ENCODE results near the gene IFI30. TPM values are rescaled to one million over a fixed set of nuclear protein-coding genes. Genes with fewer than 3 reads are reported as not detected.
"Not testable (repeated sequence)": the region's sequence is repeated elsewhere in the genome, so short reads cannot be mapped to it uniquely, and the experiment has no call there.

The IFI30 gene
- total and polyA plus RNA-seq, 4 donors = 60.2 to 130 (median 109) TPM

- not testable (repeated sequence) for H3K4me1 ChIP-seq (ENCODE audit: control insufficient read depth in 4 of 4, insufficient read depth in 4 of 4, low read length in 3 of 4); H3K27me3 ChIP-seq (ENCODE audit: control insufficient read depth in 4 of 4, insufficient read depth in 4 of 4, low read length in 3 of 4); H3K9ac ChIP-seq (ENCODE audit: low read depth in 1 of 2, low read length in 2 of 2); H3K9me3 ChIP-seq (ENCODE audit: control insufficient read depth in 4 of 4, low read length in 3 of 4); H3K27ac ChIP-seq (ENCODE audit: low read depth in 1 of 2, low read length in 2 of 2); H3K4me3 ChIP-seq (ENCODE audit: low read depth in 1 of 3, low read length in 3 of 3); H3K36me3 ChIP-seq (ENCODE audit: control insufficient read depth in 4 of 4, insufficient read depth in 3 of 4, low read depth in 1 of 4, low read length in 3 of 4); DNase-seq (ENCODE audit: low spot score)
- 89% methylated on average over 5 of the region's 5 CpGs for WGBS
These were observed 36.3 kb downstream of the IFI30 start for GRCh38 chr19:18209912-18210311.

GRCh38 chr19:18211683-18212082 is 38.1 kb downstream of the IFI30 start:
- no peak for TF ChIP-seq HNF4A (conservative IDR thresholded peaks at IDR 0.05)
- TF ChIP-seq TAF1 (conservative IDR thresholded peaks at IDR 0.05) = no peak
- TF ChIP-seq NR2F2 (IDR thresholded peaks at IDR 0.05) = no peak
- no peak for TF ChIP-seq FOXA2 (IDR thresholded peaks at IDR 0.05)
- TF ChIP-seq JUND (IDR thresholded peaks at IDR 0.05) = no peak
- DNase-seq (ENCODE audit: low spot score) = no peak
- Histone ChIP-seq H3K27ac (ENCODE audit: low read depth in 1 of 2, low read length in 2 of 2) (no peak overlapping the region), H3K9me3 (ENCODE audit: control insufficient read depth in 4 of 4, low read length in 3 of 4) (no peaks in the 10 kb centered on the region), H3K36me3 (ENCODE audit: control insufficient read depth in 4 of 4, insufficient read depth in 3 of 4, low read depth in 1 of 4, low read length in 3 of 4) (no peaks in the 10 kb centered on the region), H3K4me1 (ENCODE audit: control insufficient read depth in 4 of 4, insufficient read depth in 4 of 4, low read length in 3 of 4) (no peaks in the 10 kb centered on the region), H3K9ac (ENCODE audit: low read depth in 1 of 2, low read length in 2 of 2) (no peak overlapping the region), H3K27me3 (ENCODE audit: control insufficient read depth in 4 of 4, insufficient read depth in 4 of 4, low read length in 3 of 4) (no peaks in the 10 kb centered on the region), H3K4me3 (ENCODE audit: low read depth in 1 of 3, low read length in 3 of 3) (no peak overlapping the region)
- 87% methylated on average over 14 of the region's 14 CpGs for WGBS

DNA sequence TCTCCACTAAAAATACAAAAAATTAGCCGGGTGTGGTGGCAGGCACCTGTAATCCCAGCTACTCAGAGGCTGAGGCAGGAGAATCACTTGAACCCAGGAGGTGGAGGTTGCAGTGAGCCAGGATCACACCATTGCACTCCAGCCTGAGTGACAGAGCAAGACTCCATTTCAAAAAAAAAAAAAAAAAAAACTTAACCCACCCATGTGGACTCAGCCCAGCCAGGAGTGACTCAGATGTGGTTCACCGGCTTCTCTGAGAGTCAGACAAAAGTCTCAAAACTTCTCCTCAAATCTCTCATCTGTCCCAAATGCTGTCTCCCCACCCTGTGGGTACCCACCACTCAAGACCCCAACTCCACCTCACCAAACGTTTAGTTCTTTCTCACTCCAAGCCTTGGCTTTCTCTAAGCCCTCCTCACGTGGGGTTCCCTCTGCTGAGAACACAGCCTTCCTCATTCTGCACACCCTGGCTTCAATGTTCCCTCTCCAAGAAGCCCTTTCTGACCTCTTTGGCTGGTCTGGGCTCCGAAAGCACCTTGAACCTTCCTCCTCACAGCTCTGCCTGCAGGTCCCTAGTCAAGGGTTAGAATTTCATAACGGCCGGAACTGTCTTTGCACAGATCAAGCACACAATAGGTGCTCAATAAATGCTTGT is 41.3 kb downstream of the IFI30 start:
- H3K36me3 ChIP-seq (ENCODE audit: control insufficient read depth in 4 of 4, insufficient read depth in 3 of 4, low read depth in 1 of 4, low read length in 3 of 4) = no peaks in the 10 kb centered on the region
- H3K9me3 ChIP-seq (ENCODE audit: control insufficient read depth in 4 of 4, low read length in 3 of 4) = no peaks in the 10 kb centered on the region
- no peak overlapping the region for H3K27ac ChIP-seq (ENCODE audit: low read depth in 1 of 2, low read length in 2 of 2)
- H3K9ac ChIP-seq (ENCODE audit: low read depth in 1 of 2, low read length in 2 of 2) = no peak overlapping the region
- no peak for TF ChIP-seq REST (IDR thresholded peaks at IDR 0.05)
- TF ChIP-seq, protein P1, sequence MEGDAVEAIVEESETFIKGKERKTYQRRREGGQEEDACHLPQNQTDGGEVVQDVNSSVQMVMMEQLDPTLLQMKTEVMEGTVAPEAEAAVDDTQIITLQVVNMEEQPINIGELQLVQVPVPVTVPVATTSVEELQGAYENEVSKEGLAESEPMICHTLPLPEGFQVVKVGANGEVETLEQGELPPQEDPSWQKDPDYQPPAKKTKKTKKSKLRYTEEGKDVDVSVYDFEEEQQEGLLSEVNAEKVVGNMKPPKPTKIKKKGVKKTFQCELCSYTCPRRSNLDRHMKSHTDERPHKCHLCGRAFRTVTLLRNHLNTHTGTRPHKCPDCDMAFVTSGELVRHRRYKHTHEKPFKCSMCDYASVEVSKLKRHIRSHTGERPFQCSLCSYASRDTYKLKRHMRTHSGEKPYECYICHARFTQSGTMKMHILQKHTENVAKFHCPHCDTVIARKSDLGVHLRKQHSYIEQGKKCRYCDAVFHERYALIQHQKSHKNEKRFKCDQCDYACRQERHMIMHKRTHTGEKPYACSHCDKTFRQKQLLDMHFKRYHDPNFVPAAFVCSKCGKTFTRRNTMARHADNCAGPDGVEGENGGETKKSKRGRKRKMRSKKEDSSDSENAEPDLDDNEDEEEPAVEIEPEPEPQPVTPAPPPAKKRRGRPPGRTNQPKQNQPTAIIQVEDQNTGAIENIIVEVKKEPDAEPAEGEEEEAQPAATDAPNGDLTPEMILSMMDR (IDR thresholded peaks at IDR 0.05; ENCODE audit: low read depth, low read length, missing input control) = no peak
- no peak for TF ChIP-seq YY1 (IDR thresholded peaks at IDR 0.05)
- TF ChIP-seq GABPA (IDR thresholded peaks at IDR 0.05 in 1 of 2, conservative IDR thresholded peaks at IDR 0.05 in 1 of 2) = no peak
- no peak for TF ChIP-seq FOXA2 (IDR thresholded peaks at IDR 0.05)
- no peak for TF ChIP-seq ZBTB33 (IDR thresholded peaks at IDR 0.05)
- TF ChIP-seq ATF3 (IDR thresholded peaks at IDR 0.05) = no peak
- TF ChIP-seq, protein P2, sequence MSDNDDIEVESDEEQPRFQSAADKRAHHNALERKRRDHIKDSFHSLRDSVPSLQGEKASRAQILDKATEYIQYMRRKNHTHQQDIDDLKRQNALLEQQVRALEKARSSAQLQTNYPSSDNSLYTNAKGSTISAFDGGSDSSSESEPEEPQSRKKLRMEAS (IDR thresholded peaks at IDR 0.05) = no peak
- no peak for TF ChIP-seq EGR1 (IDR thresholded peaks at IDR 0.05; ENCODE audit: low read depth in 2 of 2)
- no peak for TF ChIP-seq TAF1 (conservative IDR thresholded peaks at IDR 0.05)
- TF ChIP-seq FOXA1 (IDR thresholded peaks at IDR 0.05) = no peak
- TF ChIP-seq RXRA (IDR thresholded peaks at IDR 0.05) = no peak
- TF ChIP-seq NR2F2 (IDR thresholded peaks at IDR 0.05) = no peak
- TF ChIP-seq HNF4G (IDR thresholded peaks at IDR 0.05) = no peak
- TF ChIP-seq HNF4A (conservative IDR thresholded peaks at IDR 0.05) = no peak
- no peak overlapping the region for H3K4me3 ChIP-seq (ENCODE audit: low read depth in 1 of 3, low read length in 3 of 3)
- no peaks in the 10 kb centered on the region for H3K27me3 ChIP-seq (ENCODE audit: control insufficient read depth in 4 of 4, insufficient read depth in 4 of 4, low read length in 3 of 4)
- DNase-seq (ENCODE audit: low spot score) = no peak
- WGBS = 76% methylated on average over 7 of the region's 7 CpGs
- H3K4me1 ChIP-seq (ENCODE audit: control insufficient read depth in 4 of 4, insufficient read depth in 4 of 4, low read length in 3 of 4) = no peaks in the 10 kb centered on the region
